ENCODE data around the gene AJAP1. TPM values are rescaled to one million over a fixed set of nuclear protein-coding genes. Genes with fewer than 3 reads are reported as not detected.

AJAP1 gene
- total RNA-seq, 8 experiments from 2014 or later: 0.10 to 5.4 (median 2.8) TPM; not detected in 1

DNA sequence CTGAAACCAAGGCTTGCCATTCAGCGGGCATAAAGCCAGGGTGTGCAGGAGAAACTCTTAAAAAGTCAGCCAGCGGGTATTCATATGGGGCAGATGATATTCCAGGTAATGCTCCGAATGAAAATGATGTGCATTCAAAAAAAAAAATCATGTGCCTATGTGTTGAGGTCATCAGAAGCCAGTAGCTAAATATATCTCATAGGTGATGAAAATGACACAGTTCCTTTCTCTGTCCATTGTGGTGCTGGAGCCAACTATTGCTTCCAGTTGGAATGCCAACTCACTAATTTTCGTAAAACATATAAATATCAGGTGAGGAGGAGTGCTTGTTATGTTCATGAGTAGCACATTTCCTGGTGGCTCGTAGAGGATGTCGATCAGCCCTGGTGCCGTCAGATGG, 23.2 kb downstream of the AJAP1 start:
- 5 to 93% (median 59%) methylated on average over 3 to 7 of the region's 7 CpGs; no CpG with 5 or more reads in 2 of the 10 experiments for WGBS, 10 experiments
- peak in 4 of 8 experiments; percentile 53 to 73 (median 60) for ATAC-seq (replicated peaks in 6 of 8)
- Histone ChIP-seq H3K27ac (no peak overlapping the region), H3K4me1 (replicated peaks in 1 of 2) (no peaks in the 10 kb centered on the region), H3K4me3 (no peak overlapping the region)
- in situ Hi-C loops (cut with MboI; ENCODE audit: low pct_unique_long_range_greater_than_20kb in 2 of 9, low sequenced_read_pairs in 9 of 9, unreplicated experiment in 9 of 9): no loop called here

DNA sequence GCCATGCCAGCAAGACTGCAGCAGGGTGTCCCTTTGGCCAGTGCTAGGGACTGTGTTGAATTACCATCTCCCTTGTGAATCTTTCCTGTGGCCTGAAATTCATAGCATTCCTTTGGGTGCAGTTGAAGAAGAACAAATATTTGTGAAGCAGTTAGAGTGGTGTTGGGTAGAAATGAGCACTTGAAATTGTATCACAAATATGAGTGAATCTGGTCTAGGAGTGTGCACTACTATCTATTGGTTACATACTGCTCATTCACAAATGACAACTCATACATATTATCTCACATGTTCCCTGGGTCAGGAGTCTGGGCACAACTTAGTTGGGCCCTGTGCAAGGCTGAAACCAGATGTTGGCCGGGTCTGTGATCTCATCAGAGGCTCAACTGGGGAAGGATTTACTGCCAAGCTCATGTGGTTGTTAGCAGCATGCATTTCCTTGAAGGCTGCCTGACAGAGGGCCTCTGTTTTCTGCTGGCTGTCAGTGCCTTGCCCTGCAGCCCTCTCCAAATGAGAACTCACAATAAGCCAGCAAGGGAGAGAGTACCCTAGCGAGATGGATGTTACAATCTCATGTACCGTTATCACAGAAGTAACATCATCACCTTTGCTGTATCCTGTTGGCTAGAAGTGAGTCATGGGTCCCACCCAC, 23.8 kb downstream of the AJAP1 start:
- Histone ChIP-seq H3K27ac (no peak overlapping the region), H3K4me3 (no peak overlapping the region), H3K4me1 (replicated peaks in 1 of 2) (no peaks in the 10 kb centered on the region)
- in situ Hi-C loops (cut with MboI; ENCODE audit: low pct_unique_long_range_greater_than_20kb in 2 of 9, low sequenced_read_pairs in 9 of 9, unreplicated experiment in 9 of 9): no loop called here
- WGBS, 10 experiments: 0 to 86% (median 50%) methylated on average over 1 to 3 of the region's 3 CpGs; no CpG with 5 or more reads in 3 of the 10 experiments
- no peak for ATAC-seq (replicated peaks in 6 of 8)

DNA sequence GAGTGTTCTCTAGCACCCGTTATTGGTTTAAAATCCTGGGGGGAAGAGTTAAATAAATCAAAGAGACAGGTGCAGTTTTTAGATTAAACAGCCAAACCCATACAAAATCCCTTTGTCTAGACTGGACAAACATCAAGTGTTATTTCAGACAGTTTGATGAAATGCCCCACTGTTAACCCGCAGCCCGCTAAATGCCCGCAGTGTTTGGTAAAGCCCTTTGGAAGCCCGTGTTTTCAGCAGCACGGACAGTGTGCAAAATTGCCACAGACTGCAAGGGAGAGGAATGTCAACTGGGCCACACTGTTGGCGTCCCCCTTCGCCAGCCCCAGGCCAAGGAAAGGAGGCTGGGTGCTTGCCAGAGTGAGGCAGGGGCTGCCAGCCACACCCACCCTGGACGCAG, 26.6 kb downstream of the AJAP1 start:
- Histone ChIP-seq H3K4me1 (replicated peaks in 1 of 2) (peaks cover 3 to 23% of the 10 kb centered on the region in 2 donors), H3K27ac (no peak overlapping the region), H3K4me3 (no peak overlapping the region)
- ATAC-seq (replicated peaks in 6 of 8): no peak
- 0 to 92% (median 70%) methylated on average over 1 to 9 of the region's 9 CpGs for WGBS, 10 experiments
- in situ Hi-C loops (cut with MboI; ENCODE audit: low pct_unique_long_range_greater_than_20kb in 2 of 9, low sequenced_read_pairs in 9 of 9, unreplicated experiment in 9 of 9): no loop called here

DNA sequence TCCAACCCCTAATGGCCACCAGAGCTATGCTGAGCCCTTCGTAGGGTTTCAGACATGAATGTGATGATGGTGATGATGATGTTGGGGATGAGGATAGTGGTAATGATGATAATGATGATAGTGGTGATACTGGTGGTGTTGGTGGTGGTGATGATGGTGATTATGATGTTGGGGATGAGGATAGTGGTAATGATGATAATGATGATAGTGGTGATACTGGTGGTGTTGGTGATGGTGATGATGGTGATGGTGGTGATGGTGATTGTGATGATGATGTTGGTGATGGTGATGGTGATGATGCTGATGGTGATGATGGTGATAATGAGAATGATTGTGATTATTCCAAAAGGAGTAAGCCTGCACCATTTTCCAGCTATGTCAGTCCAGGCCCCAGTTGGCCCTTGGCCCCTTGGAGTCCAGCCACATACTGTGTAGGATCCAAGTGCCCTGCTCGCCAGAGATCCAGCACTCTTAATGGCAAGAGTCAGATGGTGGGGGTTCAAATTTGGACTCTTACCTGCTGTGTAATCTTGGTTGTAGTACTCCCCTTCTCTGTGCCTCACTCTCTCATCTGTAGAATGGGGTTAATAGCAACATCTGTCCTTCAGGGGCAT, 28.3 kb downstream of the AJAP1 start:
- no peak overlapping the region for H3K4me3 ChIP-seq
- 0 to 80% (median 56%) methylated on average over 1 to 2 of the region's 2 CpGs; no CpG with 5 or more reads in 5 of the 10 experiments for WGBS, 10 experiments
- no peak overlapping the region for H3K27ac ChIP-seq
- no peak for ATAC-seq (replicated peaks in 6 of 8)
- in situ Hi-C loops (cut with MboI; ENCODE audit: low pct_unique_long_range_greater_than_20kb in 2 of 9, low sequenced_read_pairs in 9 of 9, unreplicated experiment in 9 of 9): no loop called here
- peaks cover 3 to 29% of the 10 kb centered on the region in 2 donors for H3K4me1 ChIP-seq (replicated peaks in 1 of 2)

DNA sequence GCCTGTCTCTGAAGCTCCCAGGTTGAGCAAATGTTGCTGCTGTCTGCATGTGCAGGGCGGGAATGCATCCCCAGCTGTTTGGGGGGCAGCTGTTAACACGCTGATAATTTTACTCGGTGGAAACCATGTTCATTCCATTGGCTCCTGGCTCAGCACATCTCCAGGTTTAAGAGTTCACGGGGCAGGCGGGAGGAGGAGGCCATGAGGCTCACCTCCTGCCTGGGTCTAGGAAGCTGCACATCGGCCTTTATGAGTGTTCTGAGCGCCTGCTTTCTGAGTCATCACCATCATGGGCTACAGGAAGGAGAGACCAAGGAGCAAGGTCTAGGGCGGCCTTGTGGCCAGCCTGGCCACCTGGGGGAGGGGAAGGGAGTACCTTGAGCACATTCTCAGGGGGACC, 29.7 kb downstream of the AJAP1 start:
- H3K27ac ChIP-seq: peak overlapping the region in 1 of 2 donors; percentile 85
- ATAC-seq (replicated peaks in 6 of 8): peak in 4 of 8 experiments; percentile 30 to 71 (median 64)
- no peak overlapping the region for H3K4me3 ChIP-seq
- in situ Hi-C loops (cut with MboI; ENCODE audit: low pct_unique_long_range_greater_than_20kb in 2 of 9, low sequenced_read_pairs in 9 of 9, unreplicated experiment in 9 of 9): no loop called here
- WGBS, 10 experiments: 58 to 79% (median 68%) methylated on average over 3 to 8 of the region's 8 CpGs; no CpG with 5 or more reads in 6 of the 10 experiments
- H3K4me1 ChIP-seq (replicated peaks in 1 of 2): peaks cover 3 to 29% of the 10 kb centered on the region in 2 donors

DNA sequence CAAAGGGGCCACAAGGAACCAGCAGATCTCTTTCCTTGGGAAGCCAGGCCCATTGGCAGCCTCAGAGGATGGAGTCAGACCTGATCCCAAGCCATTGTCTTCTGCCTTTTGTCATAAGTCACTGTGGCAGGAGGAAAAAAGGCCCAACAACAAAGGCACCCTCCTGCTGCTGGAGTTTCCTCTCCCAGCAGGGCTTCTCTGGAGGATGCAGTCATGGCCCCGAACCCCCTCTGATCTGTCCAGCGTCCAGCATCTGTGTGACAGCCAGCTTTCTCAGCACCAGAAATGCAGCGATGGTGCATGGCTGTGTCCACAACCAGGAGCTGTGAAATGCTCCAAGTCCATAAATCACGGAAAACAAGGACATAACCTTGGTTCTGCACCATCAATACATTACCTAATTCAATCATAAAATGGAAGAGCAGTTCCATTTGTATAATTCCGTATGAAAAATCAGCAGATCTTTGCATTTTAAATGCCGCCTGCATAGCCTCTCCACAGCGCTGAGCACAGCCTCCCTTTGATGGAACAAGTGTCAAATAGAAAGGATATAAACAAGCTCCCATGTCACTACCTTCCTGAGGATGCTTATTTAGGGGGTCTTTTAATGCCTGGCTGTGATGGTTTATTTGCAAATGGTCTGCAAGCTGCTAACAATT, 30.6 kb downstream of the AJAP1 start:
- peak overlapping the region; percentile 11 to 85 for H3K27ac ChIP-seq
- H3K4me1 ChIP-seq (replicated peaks in 1 of 2): peaks cover 3 to 29% of the 10 kb centered on the region in 2 donors
- in situ Hi-C loops (cut with MboI; ENCODE audit: low pct_unique_long_range_greater_than_20kb in 2 of 9, low sequenced_read_pairs in 9 of 9, unreplicated experiment in 9 of 9): no loop called here
- 20 to 56% (median 30%) methylated on average over 1 to 7 of the region's 7 CpGs; no CpG with 5 or more reads in 2 of the 10 experiments for WGBS, 10 experiments
- H3K4me3 ChIP-seq: no peak overlapping the region
- peak in 4 of 8 experiments; percentile 77 to 84 (median 82) for ATAC-seq (replicated peaks in 6 of 8)

DNA sequence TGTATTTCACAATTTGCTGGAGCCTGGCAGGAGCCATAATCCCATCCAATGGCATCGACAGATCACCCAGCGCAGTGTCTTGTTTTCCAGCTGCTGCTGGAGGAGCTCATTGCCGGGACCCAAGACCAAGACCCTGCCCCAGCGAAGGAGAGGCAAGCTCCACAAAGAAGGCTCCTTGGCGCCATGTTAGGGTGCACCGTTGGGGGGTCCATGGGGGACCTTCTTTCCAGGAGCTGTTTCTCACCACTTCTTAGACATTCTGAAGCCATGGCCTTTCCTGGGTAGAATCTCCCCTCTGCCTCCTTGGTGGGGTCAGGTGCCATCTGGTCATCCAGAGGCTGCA, 31.1 kb downstream of the AJAP1 start:
- H3K27ac ChIP-seq: peak overlapping the region; percentile 9 to 85
- ATAC-seq (replicated peaks in 6 of 8): peak in 2 of 8 experiments; percentile 16 to 22
- WGBS, 10 experiments: 0 to 88% (median 70%) methylated on average over 1 to 6 of the region's 6 CpGs; no CpG with 5 or more reads in 3 of the 10 experiments
- H3K4me3 ChIP-seq: no peak overlapping the region
- in situ Hi-C loops (cut with MboI; ENCODE audit: low pct_unique_long_range_greater_than_20kb in 2 of 9, low sequenced_read_pairs in 9 of 9, unreplicated experiment in 9 of 9): no loop called here
- H3K4me1 ChIP-seq (replicated peaks in 1 of 2): peaks cover 3 to 29% of the 10 kb centered on the region in 2 donors

DNA sequence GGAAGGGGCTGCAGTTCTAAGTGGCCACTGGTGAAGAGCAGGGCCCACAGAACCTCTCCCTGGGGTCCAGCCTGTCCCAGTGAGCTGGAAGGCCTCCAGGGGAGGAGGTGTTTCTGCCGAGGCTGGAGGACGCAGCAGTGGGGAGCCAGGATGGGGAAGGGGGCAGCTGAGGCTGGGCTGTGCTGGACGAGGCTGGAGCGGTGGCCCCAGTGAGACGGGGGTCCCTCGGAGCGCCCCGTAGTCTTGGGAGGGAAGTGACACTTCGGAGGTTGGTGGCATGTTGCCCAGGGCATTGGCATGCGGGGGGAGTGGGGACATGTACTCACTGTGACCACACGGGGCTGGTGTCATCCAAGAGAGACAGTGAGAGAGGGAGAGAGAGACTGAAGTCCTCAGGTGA, 33.5 kb downstream of the AJAP1 start:
- Histone ChIP-seq H3K4me3 (no peak overlapping the region), H3K4me1 (replicated peaks in 1 of 2) (peaks cover 3 to 29% of the 10 kb centered on the region in 2 donors), H3K27ac (no peak overlapping the region)
- WGBS, 10 experiments: 54 to 80% (median 70%) methylated on average over 1 to 7 of the region's 11 CpGs; no CpG with 5 or more reads in 7 of the 10 experiments
- in situ Hi-C loops (cut with MboI; ENCODE audit: low pct_unique_long_range_greater_than_20kb in 2 of 9, low sequenced_read_pairs in 9 of 9, unreplicated experiment in 9 of 9): no loop called here
- no peak for ATAC-seq (replicated peaks in 6 of 8)

DNA sequence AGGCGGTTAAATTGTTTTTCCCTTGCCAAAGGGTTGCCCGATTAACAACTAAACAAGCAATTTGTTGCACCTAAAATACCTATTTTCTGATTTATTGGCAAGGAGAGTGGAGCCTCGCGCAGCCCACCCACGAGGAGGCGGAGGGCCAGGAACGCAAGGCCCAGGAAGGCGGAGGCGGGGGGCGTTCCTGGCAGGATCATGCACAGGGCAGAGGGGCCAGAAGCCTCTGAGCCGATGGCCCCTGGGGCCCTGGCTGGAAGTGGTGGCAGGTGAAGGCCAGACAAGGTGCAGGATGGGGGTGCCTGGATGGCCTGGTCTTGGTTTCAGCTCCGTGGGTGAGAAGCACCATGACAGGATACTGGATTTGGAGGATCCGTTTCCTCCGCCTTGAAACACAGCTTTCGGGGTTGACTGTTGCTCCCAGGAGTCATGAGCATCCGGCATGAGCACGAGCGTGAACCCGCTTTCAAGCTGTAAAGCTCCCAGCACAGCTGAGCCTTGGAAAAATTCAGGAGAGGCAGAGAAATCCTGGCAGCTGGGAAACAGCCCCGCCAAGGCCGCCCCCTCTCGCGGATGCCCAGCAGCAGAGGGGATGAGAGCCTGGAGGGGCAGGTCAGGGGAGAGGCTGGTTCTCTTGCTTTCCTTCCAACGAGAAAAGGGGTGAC, 35.0 kb downstream of the AJAP1 start:
- H3K4me1 ChIP-seq (replicated peaks in 1 of 2): peaks cover 8 to 27% of the 10 kb centered on the region in 2 donors
- no peak for ATAC-seq (replicated peaks in 6 of 8)
- WGBS, 10 experiments: 60 to 100% (median 77%) methylated on average over 2 to 18 of the region's 24 CpGs; no CpG with 5 or more reads in 1 of the 10 experiments
- in situ Hi-C loops (cut with MboI; ENCODE audit: low pct_unique_long_range_greater_than_20kb in 2 of 9, low sequenced_read_pairs in 9 of 9, unreplicated experiment in 9 of 9): no loop called here
- no peak overlapping the region for H3K27ac ChIP-seq
- H3K4me3 ChIP-seq: no peak overlapping the region

DNA sequence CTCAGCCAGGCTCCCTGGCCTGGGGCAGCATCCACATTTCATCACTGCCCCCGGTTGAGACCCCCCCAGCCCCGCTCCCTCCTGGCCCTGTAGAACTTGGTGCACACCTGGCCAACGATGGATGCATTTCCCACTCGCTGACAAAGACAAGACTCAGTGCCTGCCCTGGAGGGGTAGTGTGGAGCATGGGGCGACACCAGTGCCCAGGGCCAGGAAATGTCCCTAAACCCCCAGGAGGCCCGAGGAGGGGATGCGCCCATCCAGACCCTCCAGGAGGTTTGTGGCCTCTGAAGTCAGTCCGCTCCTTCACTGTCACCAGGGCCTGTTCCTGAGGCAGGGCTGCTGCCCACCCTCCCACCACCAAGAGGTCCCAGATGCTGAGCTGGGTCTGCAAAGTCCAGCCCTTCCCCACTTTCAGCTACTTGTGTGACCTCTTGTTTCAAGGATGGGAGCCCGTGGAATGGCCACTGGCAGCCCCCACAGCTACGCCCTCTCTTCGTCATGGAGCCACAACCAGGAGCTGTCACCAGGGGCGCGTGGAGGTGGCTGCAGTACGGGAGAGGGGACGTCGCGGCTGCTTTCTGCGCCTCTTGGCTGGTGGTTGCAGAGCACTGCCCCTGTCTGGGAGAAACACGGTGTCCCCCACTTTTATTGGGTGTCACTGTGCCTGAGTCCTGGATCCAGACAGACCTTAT, 35.7 kb downstream of the AJAP1 start:
- 74 to 91% (median 81%) methylated on average over 3 to 13 of the region's 19 CpGs; no CpG with 5 or more reads in 7 of the 10 experiments for WGBS, 10 experiments
- no peak overlapping the region for H3K27ac ChIP-seq
- peaks cover 8 to 20% of the 10 kb centered on the region in 2 donors for H3K4me1 ChIP-seq (replicated peaks in 1 of 2)
- H3K4me3 ChIP-seq: no peak overlapping the region
- no peak for ATAC-seq (replicated peaks in 6 of 8)
- in situ Hi-C loops (cut with MboI; ENCODE audit: low pct_unique_long_range_greater_than_20kb in 2 of 9, low sequenced_read_pairs in 9 of 9, unreplicated experiment in 9 of 9): no loop called here

DNA sequence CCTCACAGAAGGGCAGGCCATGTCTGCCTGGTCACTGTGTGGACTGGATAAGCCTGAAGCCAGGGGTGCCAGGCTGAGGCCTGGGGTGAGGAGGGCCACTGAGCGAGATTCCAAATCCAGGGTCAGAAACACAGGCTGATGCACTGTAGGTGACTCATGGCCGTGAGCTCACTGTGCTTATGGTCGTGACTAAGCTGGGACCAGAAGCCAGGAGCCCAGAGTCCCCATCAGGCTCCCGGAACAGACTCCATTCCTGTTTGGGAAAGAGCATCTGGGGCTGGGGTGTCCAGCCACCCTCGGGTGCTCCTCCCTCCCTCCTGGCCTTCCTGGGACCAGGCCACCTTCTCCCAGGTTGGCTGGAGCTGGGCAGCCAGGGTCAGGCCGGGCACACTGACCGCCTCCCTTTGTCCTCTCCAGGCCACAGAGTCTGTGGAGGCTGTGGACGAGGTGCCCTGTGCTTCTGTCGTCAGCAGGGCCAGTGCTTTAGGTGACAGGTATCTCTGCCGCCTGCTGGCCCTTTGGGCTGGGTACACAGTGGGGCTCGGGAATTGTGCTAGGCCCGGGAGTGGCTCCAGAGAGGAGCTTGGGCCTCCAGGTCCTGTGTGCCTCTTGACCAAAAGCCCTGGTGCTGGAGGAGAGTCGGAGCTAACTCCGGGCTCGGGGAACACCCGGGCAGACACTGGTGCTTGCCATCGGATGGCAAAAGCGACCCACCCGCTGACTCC, 36.7 kb downstream of the AJAP1 start:
- ATAC-seq (replicated peaks in 6 of 8): peak in 4 of 8 experiments; percentile 17 to 79 (median 33)
- 33 to 87% (median 78%) methylated on average over 1 to 13 of the region's 19 CpGs; no CpG with 5 or more reads in 3 of the 10 experiments for WGBS, 10 experiments
- H3K4me1 ChIP-seq (replicated peaks in 1 of 2): peaks cover 5 to 10% of the 10 kb centered on the region in 2 donors
- no peak overlapping the region for H3K27ac ChIP-seq
- H3K4me3 ChIP-seq: no peak overlapping the region
- in situ Hi-C loops (cut with MboI; ENCODE audit: low pct_unique_long_range_greater_than_20kb in 2 of 9, low sequenced_read_pairs in 9 of 9, unreplicated experiment in 9 of 9): no loop called here
